Activated effector memory CD4-positive, alpha-beta T cell treated with anti-CD3 and anti-CD28 coated beads, Interleukin-2, amount 50 U/mL, for 16 hours (primary cell): Measurements from ENCODE around the gene BLID.

Experiments used
- DNase-seq: peaks from one replicate; pipeline ENCODE4 v3.0.0-alpha.2; 2020

Gene BLID

DNA sequence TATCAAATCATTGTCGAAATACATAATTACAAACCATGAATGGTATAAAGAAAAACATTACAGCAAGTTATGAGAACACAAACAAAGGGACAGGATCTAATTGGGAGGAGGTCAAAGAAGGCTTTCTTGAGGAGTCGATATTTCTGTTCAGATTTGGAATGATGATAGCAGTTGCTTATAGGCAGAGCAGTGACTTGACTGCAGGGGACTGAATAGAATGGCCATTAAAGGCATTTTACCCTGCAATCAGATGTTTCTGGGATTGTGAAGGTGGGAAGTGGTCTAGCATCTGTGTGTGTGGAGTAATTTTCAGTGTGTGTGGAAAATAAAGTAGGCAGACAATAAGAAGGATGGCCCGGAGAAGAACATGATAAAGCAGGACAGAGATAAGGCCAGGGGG is 41.0 kb downstream of the BLID start:
- no peak for DNase-seq

DNA sequence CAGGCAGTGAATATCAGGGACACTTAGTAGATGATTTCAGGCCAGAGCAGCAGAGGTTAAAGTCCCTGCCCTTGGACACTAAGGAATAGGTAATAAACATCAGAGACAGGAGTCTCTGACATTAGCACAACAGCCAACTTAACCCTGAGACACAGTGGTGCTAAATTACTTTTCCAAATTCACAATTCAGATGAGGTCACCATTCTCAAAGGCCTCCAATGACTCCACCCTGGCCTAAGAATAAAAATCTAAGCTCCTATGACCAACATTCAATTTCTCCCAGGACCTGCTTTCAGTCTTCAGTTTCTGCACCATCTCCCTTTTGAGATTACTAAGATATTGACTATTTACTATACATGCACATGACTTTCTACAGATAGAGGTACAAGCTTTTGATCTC is 42.0 kb downstream of the BLID start:
- DNase-seq: no peak

GRCh38 chr11:122071709-122072202 is 44.3 kb downstream of the BLID start:
- no peak for DNase-seq

DNA sequence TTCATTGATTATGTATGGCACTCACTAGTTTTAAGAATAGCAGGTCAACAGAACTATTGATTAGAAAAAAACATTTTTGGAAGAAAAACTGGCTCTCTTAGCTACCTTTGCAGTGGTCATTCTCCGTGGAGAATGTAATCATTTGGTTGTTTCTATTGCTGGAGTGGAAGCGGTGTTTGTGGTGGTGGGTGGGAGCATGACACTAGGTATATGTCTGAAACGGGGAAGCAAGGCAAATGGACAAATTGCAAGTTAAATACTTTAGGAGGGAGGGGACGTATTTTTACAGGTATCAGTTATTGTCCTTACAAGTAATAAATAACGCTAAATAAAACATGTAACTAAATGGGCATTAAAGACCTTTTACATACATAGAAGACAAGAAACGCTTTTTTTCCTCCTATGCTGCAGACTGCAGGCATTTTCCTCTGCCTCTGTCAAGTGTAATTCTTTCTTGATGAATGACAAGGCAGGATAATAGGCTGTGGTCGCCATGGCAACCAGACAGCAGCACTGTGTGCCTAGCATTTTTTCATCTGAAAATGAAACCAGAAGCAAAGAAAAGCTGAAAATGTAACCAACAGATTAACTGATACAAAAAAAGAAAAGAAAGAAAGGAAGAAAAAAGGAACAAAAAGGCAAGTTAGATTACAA is 46.2 kb downstream of the BLID start:
- DNase-seq: no peak

- DNase-seq: no peak
Measured at GRCh38 chr11:122068837-122069236, 47.2 kb downstream of the BLID start.

GRCh38 chr11:122068141-122068540 is 47.9 kb downstream of the BLID start:
- no peak for DNase-seq
